Breast epithelium (tissue), 4 donors: ENCODE measurements around the gene IPCEF1. TPM values are rescaled to one million over a fixed set of nuclear protein-coding genes. Genes with fewer than 3 reads are reported as not detected.

ENCODE experiments used
- DNase-seq, 2 donors: peaks; one replicate each; pipeline ENCODE4 v3.0.0-alpha.2; 2019; ENCODE audit warnings: low spot score in 2 of 2
- H3K27ac ChIP-seq, 2 donors: fragments of 200-600 bp; sonication (generic) in 1 of 2; one replicate each; pipeline ENCODE4 v1.5.1; 2016 to 2019; ENCODE audit warnings: mild to moderate bottlenecking in 1 of 2
- H3K27me3 ChIP-seq, 2 donors: fragments of 200-600 bp; sonication (generic) in 1 of 2; one replicate each; pipeline versions ENCODE4 v1.5.1 to v1.6.0; 2017 to 2019; ENCODE audit warnings: control low read depth in 1 of 2, mild to moderate bottlenecking in 1 of 2
- H3K36me3 ChIP-seq: fragments of 200-600 bp; one replicate; pipeline ENCODE4 v1.5.1; 2019
- H3K4me1 ChIP-seq, 2 donors: fragments of 200-600 bp; sonication (generic); one replicate each; pipeline ENCODE4 v1.5.1; 2016 to 2019; ENCODE audit warnings: control low read depth in 1 of 2
- H3K4me3 ChIP-seq, 3 donors: fragments of 200-600 bp; sonication (generic); 1 replicate in 2 of 3; 2 replicates in 1 of 3; pipeline ENCODE4 v1.5.1; 2016 to 2019; ENCODE audit warnings: mild to moderate bottlenecking in 3 of 3, moderate library complexity in 2 of 3
- H3K9me3 ChIP-seq, 2 donors: fragments of 200-600 bp; sonication (generic) in 1 of 2; one replicate each; pipeline ENCODE4 v1.5.1; 2016 to 2019; ENCODE audit warnings: control low read depth in 1 of 2
- POLR2A ChIP-seq: fragments of 450-650 bp; IDR thresholded peaks from one replicate; pipeline ENCODE4 v1.6.1; 2016; ENCODE audit warnings: antibody characterized with exemption, mild to moderate bottlenecking, moderate library complexity
- POLR2AphosphoS5 ChIP-seq, 3 donors: sonication (generic); formaldehyde crosslinking; IDR thresholded peaks; one replicate each; pipeline ENCODE4 v1.6.1; 2017; ENCODE audit warnings: antibody characterized with exemption in 3 of 3
- intact Hi-C: fragments of 100-400 bp; cut with DNase I; formaldehyde crosslinking; loops from one replicate; pipeline ENCODE4 v1.15.1; 2023; ENCODE audit warnings: low total_unique reads
- total RNA-seq, 3 donors: library from RNA; depleted of rRNA; stranded (reverse); fragments of >200 nt; gene quantifications; one replicate each; pipeline ENCODE4 v1.1.0, GENCODE V29; 2016
- TF ChIP-seq, protein P1 (sequence below), 3 donors: fragments of 450-650 bp; IDR thresholded peaks; one replicate each; pipeline ENCODE4 v1.5.1; 2016 to 2017; ENCODE audit warnings: antibody characterized with exemption in 3 of 3, mild to moderate bottlenecking in 3 of 3, moderate library complexity in 3 of 3

Gene IPCEF1
- total RNA-seq, 3 donors from 2014 or later: 3.7 to 6.7 (median 5.6) TPM

DNA sequence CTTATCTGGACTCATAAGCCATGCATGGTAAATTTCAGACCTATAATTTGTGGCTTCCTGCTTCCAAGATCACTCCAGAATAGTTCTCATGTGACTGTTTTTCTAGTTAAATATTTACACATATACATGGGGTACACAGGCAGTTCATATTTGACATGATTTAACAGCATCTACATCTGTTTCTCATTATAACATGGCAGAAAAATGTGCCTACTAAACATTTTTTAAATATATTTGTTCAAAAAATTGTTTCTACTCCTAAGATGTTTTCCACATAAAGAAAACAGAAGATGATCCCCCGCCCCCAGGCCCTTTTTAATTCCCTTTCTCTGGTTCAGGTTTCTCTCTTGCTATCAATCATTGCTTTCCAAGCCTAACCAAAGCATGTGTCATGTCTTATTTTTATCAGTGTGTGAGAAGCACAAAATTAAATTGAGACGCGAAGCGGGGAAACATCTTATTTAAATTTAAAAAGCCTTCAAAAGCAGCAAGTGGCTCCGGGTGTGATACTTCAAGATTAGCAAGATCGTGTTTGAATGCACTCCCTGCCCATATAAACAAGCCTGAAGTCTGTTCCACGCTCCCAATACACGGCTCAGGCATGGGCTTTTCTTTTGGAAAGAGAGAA is 37.3 kb downstream of the IPCEF1 start:
- intact Hi-C loops: no loop called here
- Histone ChIP-seq H3K9me3 (no peaks in the 10 kb centered on the region), H3K27ac (no peak overlapping the region), H3K4me3 (peak overlapping the region in 2 of 3 donors; percentile 3 to 4), H3K4me1 (no peaks in the 10 kb centered on the region), H3K36me3 (no peaks in the 10 kb centered on the region), H3K27me3 (no peaks in the 10 kb centered on the region)
- no peak for DNase-seq
- TF ChIP-seq, protein P1, sequence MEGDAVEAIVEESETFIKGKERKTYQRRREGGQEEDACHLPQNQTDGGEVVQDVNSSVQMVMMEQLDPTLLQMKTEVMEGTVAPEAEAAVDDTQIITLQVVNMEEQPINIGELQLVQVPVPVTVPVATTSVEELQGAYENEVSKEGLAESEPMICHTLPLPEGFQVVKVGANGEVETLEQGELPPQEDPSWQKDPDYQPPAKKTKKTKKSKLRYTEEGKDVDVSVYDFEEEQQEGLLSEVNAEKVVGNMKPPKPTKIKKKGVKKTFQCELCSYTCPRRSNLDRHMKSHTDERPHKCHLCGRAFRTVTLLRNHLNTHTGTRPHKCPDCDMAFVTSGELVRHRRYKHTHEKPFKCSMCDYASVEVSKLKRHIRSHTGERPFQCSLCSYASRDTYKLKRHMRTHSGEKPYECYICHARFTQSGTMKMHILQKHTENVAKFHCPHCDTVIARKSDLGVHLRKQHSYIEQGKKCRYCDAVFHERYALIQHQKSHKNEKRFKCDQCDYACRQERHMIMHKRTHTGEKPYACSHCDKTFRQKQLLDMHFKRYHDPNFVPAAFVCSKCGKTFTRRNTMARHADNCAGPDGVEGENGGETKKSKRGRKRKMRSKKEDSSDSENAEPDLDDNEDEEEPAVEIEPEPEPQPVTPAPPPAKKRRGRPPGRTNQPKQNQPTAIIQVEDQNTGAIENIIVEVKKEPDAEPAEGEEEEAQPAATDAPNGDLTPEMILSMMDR (IDR thresholded peaks at IDR 0.05): no peak
- TF ChIP-seq POLR2AphosphoS5 (IDR thresholded peaks at IDR 0.05) (no peak), POLR2A (no peak)

DNA sequence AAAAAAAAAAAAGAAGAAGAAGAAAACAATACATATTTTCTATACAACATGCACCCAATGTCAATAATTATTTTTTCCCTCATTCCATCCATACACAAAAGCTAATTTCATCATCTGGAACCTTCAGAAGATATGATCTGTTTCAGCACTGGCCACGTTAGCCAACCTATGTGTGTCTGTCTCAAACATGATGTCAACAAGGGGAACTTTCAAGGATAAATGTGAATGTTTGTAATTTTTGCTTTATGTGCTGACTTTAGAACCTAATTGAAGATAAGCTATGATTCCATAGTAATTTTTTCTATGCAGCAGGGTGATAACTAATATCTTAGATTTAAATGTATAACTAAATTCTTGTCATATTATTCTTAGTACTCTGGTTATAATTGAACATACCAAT is 37.9 kb downstream of the IPCEF1 start:
- TF ChIP-seq, protein P1 (IDR thresholded peaks at IDR 0.05): no peak
- TF ChIP-seq POLR2AphosphoS5 (IDR thresholded peaks at IDR 0.05) (no peak), POLR2A (no peak)
- no peak overlapping the region for H3K27ac ChIP-seq
- intact Hi-C loops: no loop called here
- no peak overlapping the region for H3K4me3 ChIP-seq
- H3K36me3 ChIP-seq: no peaks in the 10 kb centered on the region
- DNase-seq: no peak
- no peaks in the 10 kb centered on the region for H3K9me3 ChIP-seq
- H3K27me3 ChIP-seq: no peaks in the 10 kb centered on the region
- no peaks in the 10 kb centered on the region for H3K4me1 ChIP-seq

- Histone ChIP-seq H3K27me3 (no peaks in the 10 kb centered on the region), H3K36me3 (no peaks in the 10 kb centered on the region), H3K4me3 (no peak overlapping the region), H3K4me1 (no peaks in the 10 kb centered on the region), H3K27ac (no peak overlapping the region), H3K9me3 (no peaks in the 10 kb centered on the region)
- TF ChIP-seq, protein P1 (IDR thresholded peaks at IDR 0.05): no peak
- TF ChIP-seq POLR2AphosphoS5 (IDR thresholded peaks at IDR 0.05): no peak
- TF ChIP-seq POLR2A: no peak
- intact Hi-C loops: no loop called here
- no peak for DNase-seq
Measured at GRCh38 chr6:154316131-154316530, 40.5 kb downstream of the IPCEF1 start.

- DNase-seq: no peak
- Histone ChIP-seq H3K4me3 (no peak overlapping the region), H3K36me3 (no peaks in the 10 kb centered on the region), H3K27ac (no peak overlapping the region), H3K4me1 (no peaks in the 10 kb centered on the region), H3K9me3 (no peaks in the 10 kb centered on the region), H3K27me3 (no peaks in the 10 kb centered on the region)
- TF ChIP-seq, protein P1 (IDR thresholded peaks at IDR 0.05): no peak
- TF ChIP-seq POLR2AphosphoS5 (IDR thresholded peaks at IDR 0.05) (no peak), POLR2A (no peak)
- intact Hi-C loops: no loop called here
Measured at GRCh38 chr6:154314084-154314483, 42.5 kb downstream of the IPCEF1 start.

DNA sequence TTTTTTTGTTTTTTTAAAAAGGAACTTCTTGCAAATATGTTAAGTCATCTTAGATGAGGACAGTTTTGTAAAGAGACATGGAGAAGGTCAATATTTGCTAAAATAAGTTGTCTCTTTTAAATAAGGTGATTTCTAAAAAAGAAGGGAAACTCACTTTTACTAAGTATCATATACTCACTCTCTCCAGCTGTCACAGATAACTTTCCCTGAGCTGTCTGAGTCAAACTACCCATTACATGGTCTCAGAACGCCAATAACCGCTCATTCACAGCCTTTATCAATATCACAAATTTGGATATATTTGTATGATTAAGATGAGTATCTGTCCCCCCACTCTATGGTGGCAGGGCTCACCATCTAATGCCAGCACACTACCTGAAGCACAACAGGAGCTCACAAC is 47.6 kb downstream of the IPCEF1 start:
- H3K27ac ChIP-seq: no peak overlapping the region
- intact Hi-C loops: no loop called here
- H3K4me3 ChIP-seq: no peak overlapping the region
- H3K36me3 ChIP-seq: no peaks in the 10 kb centered on the region
- H3K9me3 ChIP-seq: no peaks in the 10 kb centered on the region
- DNase-seq: no peak
- H3K27me3 ChIP-seq: no peaks in the 10 kb centered on the region
- TF ChIP-seq, protein P1 (IDR thresholded peaks at IDR 0.05): no peak
- TF ChIP-seq POLR2A (no peak), POLR2AphosphoS5 (IDR thresholded peaks at IDR 0.05) (no peak)
- no peaks in the 10 kb centered on the region for H3K4me1 ChIP-seq
